ENCODE data around the gene DOP1A. TPM values are rescaled to one million over a fixed set of nuclear protein-coding genes. Genes with fewer than 3 reads are reported as not detected.

DOP1A gene
- total and polyA plus RNA-seq, 2 donors (not counting 1 experiment from before 2014, with no cell fraction given), result 9.4 to 28.3 TPM

- TF ChIP-seq EZH2 (IDR thresholded peaks at IDR 0.05; ENCODE audit: borderline replicate concordance, insufficient read depth, low read depth, low read length, poor library complexity, severe bottlenecking) (no peak), CTCF (IDR thresholded peaks at IDR 0.05) (no peak)
- no peak overlapping the region for H3K4me3 Mint-ChIP-seq
- 80% methylated on average over 1 of the region's 3 CpGs for WGBS (ENCODE audit: insufficient coverage)
- no peaks in the 10 kb centered on the region for H4K20me1 ChIP-seq (ENCODE audit: control insufficient read depth, insufficient read depth, low read length, poor library complexity, severe bottlenecking)
- no peak overlapping the region for H3K27ac Mint-ChIP-seq
- no peaks in the 10 kb centered on the region for H3K79me2 ChIP-seq (ENCODE audit: control insufficient read depth, insufficient read depth, low read length)
- no peak for DNase-seq
- intact Hi-C loops (cut with micrococcal nuclease), result no loop called here
- ChIA-PET CTCF (no interaction called here), POLR2A (no interaction called here)
- no peak overlapping the region for H3K9ac ChIP-seq (ENCODE audit: low read length)
- H3K27me3 Mint-ChIP-seq, result no peaks in the 10 kb centered on the region
- H3K36me3 ChIP-seq (replicated peaks in 1 of 2; ENCODE audit: control extremely low read depth in 1 of 2, control insufficient read depth in 1 of 2, extremely low read depth in 1 of 2, insufficient read depth in 2 of 2, low read length in 1 of 2), result peaks cover 18 to 33% of the 10 kb centered on the region in 2 experiments
- H3K9me3 Mint-ChIP-seq (ENCODE audit: insufficient read depth), result no peaks in the 10 kb centered on the region
- H3K4me1 ChIP-seq (ENCODE audit: control insufficient read depth in 2 of 2, insufficient read depth in 2 of 2, low read length in 2 of 2), result no peaks in the 10 kb centered on the region
- ATAC-seq (ENCODE audit: low read depth), result no peak
- no peaks in the 10 kb centered on the region for H3K4me1 Mint-ChIP-seq
- no peaks in the 10 kb centered on the region for H3K9me3 ChIP-seq (ENCODE audit: control extremely low read depth in 1 of 3, control insufficient read depth in 2 of 3, insufficient read depth in 1 of 3, low read length in 2 of 3)
- no peak overlapping the region for H3K4me3 ChIP-seq (ENCODE audit: control extremely low read depth in 1 of 5, extremely low read depth in 1 of 5, insufficient read depth in 1 of 5, low read depth in 2 of 5, low read length in 4 of 5)
- no peaks in the 10 kb centered on the region for H3K27me3 ChIP-seq (replicated peaks in 1 of 4; ENCODE audit: control extremely low read depth in 1 of 4, control insufficient read depth in 3 of 4, insufficient read depth in 4 of 4, low read length in 3 of 4)
- no peak overlapping the region for H3K4me2 ChIP-seq (replicated peaks; ENCODE audit: low read depth, low read length, poor library complexity, severe bottlenecking)
- no peak overlapping the region for H2AFZ ChIP-seq (ENCODE audit: insufficient read depth, low read depth, low read length, poor library complexity, severe bottlenecking)
- no peak overlapping the region for H3K27ac ChIP-seq (ENCODE audit: low read length in 2 of 2)
Measured at GRCh38 chr6:83138758-83139157, 71.3 kb downstream of the DOP1A start.

GRCh38 chr6:83151114-83151513 lies 83.6 kb downstream of the DOP1A start:
- TF ChIP-seq EZH2 (IDR thresholded peaks at IDR 0.05; ENCODE audit: borderline replicate concordance, insufficient read depth, low read depth, low read length, poor library complexity, severe bottlenecking), result no peak
- no peak for TF ChIP-seq CTCF (IDR thresholded peaks at IDR 0.05)
- H2AFZ ChIP-seq (ENCODE audit: insufficient read depth, low read depth, low read length, poor library complexity, severe bottlenecking), result no peak overlapping the region
- H3K27ac Mint-ChIP-seq, result no peak overlapping the region
- no peaks in the 10 kb centered on the region for H3K79me2 ChIP-seq (ENCODE audit: control insufficient read depth, insufficient read depth, low read length)
- no peak overlapping the region for H3K4me2 ChIP-seq (replicated peaks; ENCODE audit: low read depth, low read length, poor library complexity, severe bottlenecking)
- H3K36me3 ChIP-seq (replicated peaks in 1 of 2; ENCODE audit: control extremely low read depth in 1 of 2, control insufficient read depth in 1 of 2, extremely low read depth in 1 of 2, insufficient read depth in 2 of 2, low read length in 1 of 2), result peaks cover 16 to 30% of the 10 kb centered on the region in 2 experiments
- no peaks in the 10 kb centered on the region for H3K27me3 Mint-ChIP-seq
- intact Hi-C loops (cut with micrococcal nuclease), result no loop called here
- H3K4me1 ChIP-seq (ENCODE audit: control insufficient read depth in 2 of 2, insufficient read depth in 2 of 2, low read length in 2 of 2), result no peaks in the 10 kb centered on the region
- H3K4me3 Mint-ChIP-seq, result no peak overlapping the region
- H3K4me3 ChIP-seq (ENCODE audit: control extremely low read depth in 1 of 5, extremely low read depth in 1 of 5, insufficient read depth in 1 of 5, low read depth in 2 of 5, low read length in 4 of 5), result no peak overlapping the region
- H3K27me3 ChIP-seq (replicated peaks in 1 of 4; ENCODE audit: control extremely low read depth in 1 of 4, control insufficient read depth in 3 of 4, insufficient read depth in 4 of 4, low read length in 3 of 4), result no peaks in the 10 kb centered on the region
- H4K20me1 ChIP-seq (ENCODE audit: control insufficient read depth, insufficient read depth, low read length, poor library complexity, severe bottlenecking), result no peaks in the 10 kb centered on the region
- DNase-seq, result no peak
- no peaks in the 10 kb centered on the region for H3K9me3 Mint-ChIP-seq (ENCODE audit: insufficient read depth)
- ChIA-PET CTCF (no interaction called here), POLR2A (no interaction called here)
- H3K27ac ChIP-seq (ENCODE audit: low read length in 2 of 2), result no peak overlapping the region
- no peak for ATAC-seq (ENCODE audit: low read depth)
- H3K4me1 Mint-ChIP-seq, result no peaks in the 10 kb centered on the region
- WGBS (ENCODE audit: insufficient coverage), result no CpG with 5 or more reads among the region's 2 CpGs
- H3K9me3 ChIP-seq (ENCODE audit: control extremely low read depth in 1 of 3, control insufficient read depth in 2 of 3, insufficient read depth in 1 of 3, low read length in 2 of 3), result no peaks in the 10 kb centered on the region
- no peak overlapping the region for H3K9ac ChIP-seq (ENCODE audit: low read length)

Data from B cell (primary cell).